SH-SY5Y (cell line): ENCODE results near the gene CACNG6.

Experiments used
- GATA2 ChIP-seq: IDR thresholded peaks from 2 replicates; pipeline ENCODE4 v1.6.1; 2011; ENCODE audit warnings: mild to moderate bottlenecking, low read depth, low read length
- GATA3 ChIP-seq: IDR thresholded peaks from 2 replicates; pipeline ENCODE4 v1.6.1; 2011; ENCODE audit warnings: low read depth, mild to moderate bottlenecking, low read length, moderate library complexity

DNA sequence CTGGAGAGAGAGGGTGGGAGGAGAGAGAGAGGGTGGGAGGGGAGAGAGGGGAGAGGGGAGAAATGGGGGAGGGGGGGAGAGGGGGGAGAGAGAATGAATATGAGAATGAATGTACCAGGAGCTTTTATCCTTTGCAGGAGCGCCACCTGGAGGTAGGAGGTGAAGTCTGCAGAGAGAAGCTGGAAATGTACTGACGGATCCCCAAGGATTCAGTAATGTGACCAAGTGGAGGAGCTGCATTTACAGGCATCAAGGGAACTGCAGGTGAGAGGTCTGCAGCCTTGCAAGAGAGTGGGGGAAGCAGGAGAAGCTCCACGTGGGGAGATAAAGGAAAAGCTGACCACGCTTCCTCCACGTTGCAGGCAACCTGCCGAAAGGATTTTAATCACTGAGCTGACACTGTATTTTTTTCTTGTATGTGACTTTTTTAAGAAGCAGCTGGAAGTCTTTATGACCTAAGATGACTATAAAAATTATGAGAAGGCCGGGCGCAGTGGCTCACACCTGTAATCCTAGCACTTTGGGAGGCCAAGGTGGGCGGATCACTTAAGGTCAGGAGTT, 38.6 kb downstream of the CACNG6 start:
- TF ChIP-seq GATA2 (no peak), GATA3 (no peak)
